GM12801 (cell line): Measurements from ENCODE around the gene ERRFI1.

ENCODE experiments used
- CTCF ChIP-seq: IDR thresholded peaks from one replicate; pipeline ENCODE4 v1.5.1; 2011; ENCODE audit warnings: control low read depth; ENCODE audit not compliant: insufficient read length; ENCODE audit errors: extremely low read depth

The ERRFI1 gene

GRCh38 chr1:8013800-8014199, 12.3 kb downstream of the ERRFI1 start:
- no peak for TF ChIP-seq CTCF

- TF ChIP-seq CTCF: no peak
Observed at GRCh38 chr1:8013399-8013798, 12.7 kb downstream of the ERRFI1 start.

- no peak for TF ChIP-seq CTCF
Observed at GRCh38 chr1:8012955-8013354, 13.2 kb downstream of the ERRFI1 start.

GRCh38 chr1:8011923-8012858, 13.9 kb downstream of the ERRFI1 start:
- TF ChIP-seq CTCF: no peak

- no peak for TF ChIP-seq CTCF
Observed at GRCh38 chr1:8011016-8011415, 15.1 kb downstream of the ERRFI1 start.

GRCh38 chr1:8010080-8010664, 15.9 kb downstream of the ERRFI1 start:
- no peak for TF ChIP-seq CTCF

GRCh38 chr1:8009043-8010002, 16.8 kb downstream of the ERRFI1 start:
- TF ChIP-seq CTCF: no peak
